ENCODE data around the gene AMFR. TPM values are rescaled to one million over a fixed set of nuclear protein-coding genes. Genes with fewer than 3 reads are reported as not detected.

AMFR gene
- total RNA-seq, 3 donors from 2014 or later (not counting 1 experiment from before 2014, with no cell fraction given) = 58.4 to 87.1 (median 71.7) TPM

DNA sequence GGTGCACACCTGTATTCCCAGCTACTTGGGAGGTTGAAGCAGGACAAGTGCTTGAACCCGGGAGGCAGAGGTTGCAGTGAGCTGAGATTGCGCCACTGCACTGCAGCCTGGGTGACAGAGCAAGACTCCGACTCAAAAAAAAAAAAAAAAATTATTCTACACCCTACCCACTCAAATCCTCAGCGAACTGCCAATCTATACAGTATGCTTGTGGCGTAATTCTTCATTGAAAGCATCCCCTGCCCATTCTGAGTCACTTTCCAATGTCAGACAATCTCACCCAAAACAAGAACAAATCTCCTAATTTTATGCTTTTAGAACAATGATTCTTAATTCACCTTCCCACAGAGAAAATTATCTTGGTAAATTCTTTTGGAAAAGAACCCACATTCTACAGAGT lies 12.0 kb downstream of the AMFR start:
- Mint-ChIP-seq H3K9me3 (no peaks in the 10 kb centered on the region), H3K4me1 (peaks cover 6 to 10% of the 10 kb centered on the region in 2 donors), H3K27ac (no peak overlapping the region), H3K4me3 (no peak overlapping the region), H3K27me3 (ENCODE audit: low read depth in 2 of 2) (no peaks in the 10 kb centered on the region), H3K36me3 (peaks cover 11% of the 10 kb centered on the region)
- no peak for ATAC-seq
- Histone ChIP-seq H3K27me3 (ENCODE audit: control insufficient read depth, insufficient read depth, low read length) (no peaks in the 10 kb centered on the region), H3K4me3 (ENCODE audit: low read length) (no peak overlapping the region), H3K27ac (ENCODE audit: low read length) (no peak overlapping the region), H3K9me3 (ENCODE audit: control insufficient read depth, insufficient read depth, low read length) (no peaks in the 10 kb centered on the region), H3K4me1 (ENCODE audit: control insufficient read depth, insufficient read depth, low read length) (no peaks in the 10 kb centered on the region), H3K36me3 (ENCODE audit: control insufficient read depth, insufficient read depth, low read length) (peaks cover 20% of the 10 kb centered on the region)
- WGBS (ENCODE audit: insufficient coverage) = 89% methylated on average over 5 of the region's 5 CpGs
- intact Hi-C loops (cut with micrococcal nuclease) = no loop called here
- DNase-seq = no peak
- TF ChIP-seq, protein P1, sequence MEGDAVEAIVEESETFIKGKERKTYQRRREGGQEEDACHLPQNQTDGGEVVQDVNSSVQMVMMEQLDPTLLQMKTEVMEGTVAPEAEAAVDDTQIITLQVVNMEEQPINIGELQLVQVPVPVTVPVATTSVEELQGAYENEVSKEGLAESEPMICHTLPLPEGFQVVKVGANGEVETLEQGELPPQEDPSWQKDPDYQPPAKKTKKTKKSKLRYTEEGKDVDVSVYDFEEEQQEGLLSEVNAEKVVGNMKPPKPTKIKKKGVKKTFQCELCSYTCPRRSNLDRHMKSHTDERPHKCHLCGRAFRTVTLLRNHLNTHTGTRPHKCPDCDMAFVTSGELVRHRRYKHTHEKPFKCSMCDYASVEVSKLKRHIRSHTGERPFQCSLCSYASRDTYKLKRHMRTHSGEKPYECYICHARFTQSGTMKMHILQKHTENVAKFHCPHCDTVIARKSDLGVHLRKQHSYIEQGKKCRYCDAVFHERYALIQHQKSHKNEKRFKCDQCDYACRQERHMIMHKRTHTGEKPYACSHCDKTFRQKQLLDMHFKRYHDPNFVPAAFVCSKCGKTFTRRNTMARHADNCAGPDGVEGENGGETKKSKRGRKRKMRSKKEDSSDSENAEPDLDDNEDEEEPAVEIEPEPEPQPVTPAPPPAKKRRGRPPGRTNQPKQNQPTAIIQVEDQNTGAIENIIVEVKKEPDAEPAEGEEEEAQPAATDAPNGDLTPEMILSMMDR (IDR thresholded peaks at IDR 0.05) = no peak

DNA sequence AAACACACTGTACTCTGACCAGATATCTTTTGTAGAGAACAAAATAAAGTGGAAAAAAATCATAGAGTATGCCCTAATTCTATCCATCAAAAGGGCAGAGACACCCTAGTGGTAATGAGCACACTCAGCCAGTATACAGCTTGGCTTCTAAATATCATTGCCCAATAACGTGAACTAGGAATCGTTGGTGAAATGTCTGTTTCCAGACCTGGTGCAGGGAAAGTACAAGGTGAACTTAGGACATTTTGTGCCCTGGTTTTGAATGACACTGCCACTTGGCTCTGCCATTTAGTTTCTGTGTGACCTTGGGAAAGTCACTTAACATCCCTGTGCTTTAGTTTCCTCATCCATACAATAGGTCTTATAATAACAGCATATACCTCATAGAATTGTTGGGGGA lies 13.7 kb downstream of the AMFR start:
- intact Hi-C loops (cut with micrococcal nuclease) = no loop called here
- TF ChIP-seq, protein P1 (IDR thresholded peaks at IDR 0.05) = no peak
- no peak overlapping the region for H3K4me3 ChIP-seq (ENCODE audit: low read length)
- Mint-ChIP-seq H3K27ac (no peak overlapping the region), H3K4me3 (no peak overlapping the region), H3K9me3 (no peaks in the 10 kb centered on the region), H3K27me3 (ENCODE audit: low read depth in 2 of 2) (no peaks in the 10 kb centered on the region), H3K36me3 (peaks cover 14% of the 10 kb centered on the region), H3K4me1 (peaks cover 6 to 10% of the 10 kb centered on the region in 2 donors)
- ATAC-seq (no peak), DNase-seq (no peak)
- H3K27ac ChIP-seq (ENCODE audit: low read length) = no peak overlapping the region
- H3K36me3 ChIP-seq (ENCODE audit: control insufficient read depth, insufficient read depth, low read length) = peaks cover 30% of the 10 kb centered on the region
- no peaks in the 10 kb centered on the region for H3K4me1 ChIP-seq (ENCODE audit: control insufficient read depth, insufficient read depth, low read length)
- no peaks in the 10 kb centered on the region for H3K9me3 ChIP-seq (ENCODE audit: control insufficient read depth, insufficient read depth, low read length)
- 100% methylated on average over 2 of the region's 2 CpGs for WGBS (ENCODE audit: insufficient coverage)
- no peaks in the 10 kb centered on the region for H3K27me3 ChIP-seq (ENCODE audit: control insufficient read depth, insufficient read depth, low read length)

DNA sequence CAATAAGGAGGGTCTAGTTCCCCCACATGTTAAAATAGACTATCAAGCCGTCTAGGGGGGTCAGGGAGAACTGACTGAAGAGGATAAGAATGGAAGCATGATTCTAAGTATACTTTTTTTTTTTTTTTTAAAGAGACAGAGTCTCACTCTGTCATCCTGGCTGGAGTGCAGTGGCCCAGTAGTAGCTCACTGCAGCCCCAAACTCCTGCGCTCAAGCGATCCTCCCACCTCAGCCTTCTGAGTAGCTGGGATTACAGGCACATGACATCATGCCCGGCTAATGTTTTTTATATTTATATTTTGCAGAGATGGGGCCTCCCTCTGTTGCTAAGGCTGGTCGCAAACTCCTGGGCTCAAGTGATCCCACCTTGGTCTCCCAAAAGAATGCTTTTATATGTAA lies 14.2 kb downstream of the AMFR start:
- ATAC-seq (no peak), DNase-seq (no peak)
- H3K27ac Mint-ChIP-seq = no peak overlapping the region
- H3K9me3 Mint-ChIP-seq = no peaks in the 10 kb centered on the region
- H3K4me3 ChIP-seq (ENCODE audit: low read length) = no peak overlapping the region
- H3K27me3 Mint-ChIP-seq (ENCODE audit: low read depth in 2 of 2) = no peaks in the 10 kb centered on the region
- H3K36me3 ChIP-seq (ENCODE audit: control insufficient read depth, insufficient read depth, low read length) = peaks cover 30% of the 10 kb centered on the region
- no peaks in the 10 kb centered on the region for H3K9me3 ChIP-seq (ENCODE audit: control insufficient read depth, insufficient read depth, low read length)
- H3K27me3 ChIP-seq (ENCODE audit: control insufficient read depth, insufficient read depth, low read length) = no peaks in the 10 kb centered on the region
- no peak overlapping the region for H3K27ac ChIP-seq (ENCODE audit: low read length)
- TF ChIP-seq, protein P1 (IDR thresholded peaks at IDR 0.05) = no peak
- peaks cover 14% of the 10 kb centered on the region for H3K36me3 Mint-ChIP-seq
- intact Hi-C loops (cut with micrococcal nuclease) = no loop called here
- H3K4me1 Mint-ChIP-seq = peaks cover 5 to 9% of the 10 kb centered on the region in 2 donors
- no peaks in the 10 kb centered on the region for H3K4me1 ChIP-seq (ENCODE audit: control insufficient read depth, insufficient read depth, low read length)
- 100% methylated on average over 2 of the region's 5 CpGs for WGBS (ENCODE audit: insufficient coverage)
- H3K4me3 Mint-ChIP-seq = no peak overlapping the region

DNA sequence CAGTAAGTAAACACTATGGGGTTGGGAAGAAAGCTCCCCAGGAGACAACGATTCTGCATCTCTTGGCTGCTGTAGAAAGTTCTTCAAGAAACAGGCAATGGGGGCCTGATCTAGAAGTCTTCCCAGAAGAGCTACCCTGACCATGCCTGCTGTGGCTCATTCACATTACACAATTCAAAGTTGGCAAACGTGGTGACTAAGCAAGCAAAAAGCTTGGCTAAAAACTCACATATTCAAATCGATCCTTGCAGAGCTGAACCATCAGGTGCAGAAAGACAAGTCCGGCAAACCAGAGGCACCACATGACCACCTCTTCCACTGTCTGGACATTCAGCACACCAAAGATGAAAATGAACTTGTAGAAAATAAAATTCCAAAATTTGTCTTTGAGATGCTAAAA lies 16.1 kb downstream of the AMFR start:
- Histone ChIP-seq H3K36me3 (ENCODE audit: control insufficient read depth, insufficient read depth, low read length) (peaks cover 39% of the 10 kb centered on the region), H3K9me3 (ENCODE audit: control insufficient read depth, insufficient read depth, low read length) (no peaks in the 10 kb centered on the region), H3K27me3 (ENCODE audit: control insufficient read depth, insufficient read depth, low read length) (no peaks in the 10 kb centered on the region), H3K27ac (ENCODE audit: low read length) (no peak overlapping the region), H3K4me1 (ENCODE audit: control insufficient read depth, insufficient read depth, low read length) (no peaks in the 10 kb centered on the region), H3K4me3 (ENCODE audit: low read length) (no peak overlapping the region)
- ATAC-seq (no peak), DNase-seq (no peak)
- Mint-ChIP-seq H3K36me3 (peaks cover 14% of the 10 kb centered on the region), H3K27me3 (ENCODE audit: low read depth in 2 of 2) (no peaks in the 10 kb centered on the region), H3K9me3 (no peaks in the 10 kb centered on the region), H3K4me1 (peaks cover 0 to 6% of the 10 kb centered on the region in 2 donors), H3K27ac (no peak overlapping the region), H3K4me3 (no peak overlapping the region)
- WGBS (ENCODE audit: insufficient coverage) = 93% methylated on average over 4 of the region's 4 CpGs
- intact Hi-C loops (cut with micrococcal nuclease) = no loop called here
- TF ChIP-seq, protein P1 (IDR thresholded peaks at IDR 0.05) = no peak
